PFSK-1 (cell line): ENCODE data around the gene LCE2C.
"Not testable (repeated sequence)": the region's sequence is repeated elsewhere in the genome, so short reads cannot be mapped to it uniquely, and the experiment has no call there.

Source experiments
- POLR2AphosphoS5 ChIP-seq: IDR thresholded peaks from 2 replicates; pipeline ENCODE4 v1.6.1; 2012; ENCODE audit warnings: low read depth, mild to moderate bottlenecking, control low read depth, low read length, moderate library complexity
- SIN3A ChIP-seq: IDR thresholded peaks from 2 replicates; pipeline ENCODE4 v1.6.1; 2012; ENCODE audit warnings: mild to moderate bottlenecking, low read length, moderate library complexity, borderline replicate concordance; ENCODE audit not compliant: insufficient read depth
- TAF1 ChIP-seq: IDR thresholded peaks from 2 replicates; pipeline ENCODE4 v1.6.1; 2012; ENCODE audit warnings: low read length, control low read depth, borderline replicate concordance; ENCODE audit not compliant: insufficient read depth
- TF ChIP-seq, protein P1 (sequence below), 2 experiments: IDR thresholded peaks; 2 replicates each; pipeline versions ENCODE4 v1.6.1 to v1.8.0; 2011 to 2012; ENCODE audit warnings: low read depth in 2 of 2, low read length in 2 of 2, control low read depth in 1 of 2, inconsistent platforms in 1 of 2, mild to moderate bottlenecking in 1 of 2, moderate library complexity in 1 of 2; ENCODE audit not compliant: insufficient read depth in 1 of 2

DNA sequence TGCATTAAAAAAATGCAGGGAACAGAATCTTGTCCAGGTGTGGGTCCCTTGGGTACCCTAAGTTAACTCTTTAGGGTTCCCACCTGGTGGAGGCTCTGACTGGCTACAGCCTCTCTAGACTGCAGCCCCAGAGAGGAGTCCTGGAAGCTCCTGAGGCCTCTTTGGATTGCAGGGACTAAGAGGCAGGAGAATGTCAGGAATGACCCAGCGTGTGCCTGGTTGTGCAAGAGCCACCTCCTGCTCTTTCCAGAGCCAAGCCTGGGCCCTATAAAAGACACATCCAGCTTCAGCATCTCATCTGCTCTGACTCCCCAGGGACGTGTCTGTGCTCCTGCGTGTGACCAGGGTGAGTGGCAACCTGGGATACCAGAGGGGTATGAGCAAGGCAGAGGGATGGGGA is at the start of gene LCE2C:
- TF ChIP-seq POLR2AphosphoS5, TAF1, SIN3A: not testable (repeated sequence)
- TF ChIP-seq, protein P1, sequence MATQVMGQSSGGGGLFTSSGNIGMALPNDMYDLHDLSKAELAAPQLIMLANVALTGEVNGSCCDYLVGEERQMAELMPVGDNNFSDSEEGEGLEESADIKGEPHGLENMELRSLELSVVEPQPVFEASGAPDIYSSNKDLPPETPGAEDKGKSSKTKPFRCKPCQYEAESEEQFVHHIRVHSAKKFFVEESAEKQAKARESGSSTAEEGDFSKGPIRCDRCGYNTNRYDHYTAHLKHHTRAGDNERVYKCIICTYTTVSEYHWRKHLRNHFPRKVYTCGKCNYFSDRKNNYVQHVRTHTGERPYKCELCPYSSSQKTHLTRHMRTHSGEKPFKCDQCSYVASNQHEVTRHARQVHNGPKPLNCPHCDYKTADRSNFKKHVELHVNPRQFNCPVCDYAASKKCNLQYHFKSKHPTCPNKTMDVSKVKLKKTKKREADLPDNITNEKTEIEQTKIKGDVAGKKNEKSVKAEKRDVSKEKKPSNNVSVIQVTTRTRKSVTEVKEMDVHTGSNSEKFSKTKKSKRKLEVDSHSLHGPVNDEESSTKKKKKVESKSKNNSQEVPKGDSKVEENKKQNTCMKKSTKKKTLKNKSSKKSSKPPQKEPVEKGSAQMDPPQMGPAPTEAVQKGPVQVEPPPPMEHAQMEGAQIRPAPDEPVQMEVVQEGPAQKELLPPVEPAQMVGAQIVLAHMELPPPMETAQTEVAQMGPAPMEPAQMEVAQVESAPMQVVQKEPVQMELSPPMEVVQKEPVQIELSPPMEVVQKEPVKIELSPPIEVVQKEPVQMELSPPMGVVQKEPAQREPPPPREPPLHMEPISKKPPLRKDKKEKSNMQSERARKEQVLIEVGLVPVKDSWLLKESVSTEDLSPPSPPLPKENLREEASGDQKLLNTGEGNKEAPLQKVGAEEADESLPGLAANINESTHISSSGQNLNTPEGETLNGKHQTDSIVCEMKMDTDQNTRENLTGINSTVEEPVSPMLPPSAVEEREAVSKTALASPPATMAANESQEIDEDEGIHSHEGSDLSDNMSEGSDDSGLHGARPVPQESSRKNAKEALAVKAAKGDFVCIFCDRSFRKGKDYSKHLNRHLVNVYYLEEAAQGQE (IDR thresholded peaks at IDR 0.05; ENCODE audit: insufficient read depth in 1 of 2, low read depth in 2 of 2, low read length in 2 of 2), result not testable (repeated sequence)
